Left lung (tissue), 10 donors: ENCODE data around the gene FSD2. TPM values are rescaled to one million over a fixed set of nuclear protein-coding genes. Genes with fewer than 3 reads are reported as not detected.
"Not testable (repeated sequence)": the region's sequence is repeated elsewhere in the genome, so short reads cannot be mapped to it uniquely, and the experiment has no call there.

Experiments
- ATAC-seq: fragments of 200-7000 bp; cut with Tn5 transposase; one replicate; pipeline ENCODE4 v1.9.1; 2020; ENCODE audit warnings: moderate library complexity
- DNase-seq, 4 donors: peaks; one replicate each; pipeline ENCODE4 v3.0.0-alpha.2; 2013 to 2020
- H3K27ac ChIP-seq, 2 donors: fragments of 200-600 bp; sonication (generic) in 1 of 2; one replicate each; pipeline versions ENCODE4 v1.5.0 to v1.8.0; 2020 to 2021
- H3K27me3 ChIP-seq, 2 donors: fragments of 200-600 bp; sonication (generic) in 1 of 2; one replicate each; pipeline versions ENCODE4 v1.5.0 to v1.8.0; 2020 to 2021
- H3K36me3 ChIP-seq, 2 donors: fragments of 200-600 bp; sonication (generic) in 1 of 2; one replicate each; pipeline versions ENCODE4 v1.5.0 to v1.8.0; 2020 to 2021
- H3K4me1 ChIP-seq, 2 donors: fragments of 200-600 bp; one replicate each; pipeline ENCODE4 v1.8.0; 2021
- H3K4me3 ChIP-seq, 2 donors: fragments of 200-600 bp; sonication (generic) in 1 of 2; one replicate each; pipeline versions ENCODE4 v1.5.0 to v1.8.0; 2020 to 2021; ENCODE audit warnings: mild to moderate bottlenecking in 1 of 2
- H3K9me3 ChIP-seq, 2 donors: fragments of 200-600 bp; sonication (generic) in 1 of 2; one replicate each; pipeline versions ENCODE4 v1.5.0 to v1.8.0; 2020 to 2021
- intact Hi-C, 2 donors: fragments of 100-400 bp; cut with DNase I; formaldehyde crosslinking; loops; one replicate each; pipeline versions ENCODE4 v1.11.2 to v1.14.2; 2022
- polyA plus RNA-seq, 6 donors: library from polyadenylated mRNA; unstranded; fragments of 120-200 nt; gene quantifications; one replicate each; pipeline ENCODE4 v1.2.1, GENCODE V29; 2013; ENCODE audit not compliant: insufficient read length in 6 of 6
- total RNA-seq, 2 donors: library from RNA; stranded (reverse); fragmentation: NEBNext Ultra II Directional; extraction: Animal tissue kit (Norgen Biotek cat#: 25700); gene quantifications; one replicate each; pipeline ENCODE4 v1.2.1, GENCODE V29; 2021
- TF ChIP-seq, protein P1 (sequence below), 2 donors: fragments of 200-600 bp; sonication (generic) in 1 of 2; IDR thresholded peaks; one replicate each; pipeline versions ENCODE4 v1.5.0 to v1.8.0; 2021; ENCODE audit warnings: antibody characterized with exemption in 2 of 2
- donor health status: DM: no; HTN: yes; CAD: no.
- donor health status: DM: no; HTN: no; CAD: no.

The FSD2 gene
- total and polyA plus RNA-seq, 8 donors = 0.11 to 1.3 (median 0.33) TPM; not detected in 1

DNA sequence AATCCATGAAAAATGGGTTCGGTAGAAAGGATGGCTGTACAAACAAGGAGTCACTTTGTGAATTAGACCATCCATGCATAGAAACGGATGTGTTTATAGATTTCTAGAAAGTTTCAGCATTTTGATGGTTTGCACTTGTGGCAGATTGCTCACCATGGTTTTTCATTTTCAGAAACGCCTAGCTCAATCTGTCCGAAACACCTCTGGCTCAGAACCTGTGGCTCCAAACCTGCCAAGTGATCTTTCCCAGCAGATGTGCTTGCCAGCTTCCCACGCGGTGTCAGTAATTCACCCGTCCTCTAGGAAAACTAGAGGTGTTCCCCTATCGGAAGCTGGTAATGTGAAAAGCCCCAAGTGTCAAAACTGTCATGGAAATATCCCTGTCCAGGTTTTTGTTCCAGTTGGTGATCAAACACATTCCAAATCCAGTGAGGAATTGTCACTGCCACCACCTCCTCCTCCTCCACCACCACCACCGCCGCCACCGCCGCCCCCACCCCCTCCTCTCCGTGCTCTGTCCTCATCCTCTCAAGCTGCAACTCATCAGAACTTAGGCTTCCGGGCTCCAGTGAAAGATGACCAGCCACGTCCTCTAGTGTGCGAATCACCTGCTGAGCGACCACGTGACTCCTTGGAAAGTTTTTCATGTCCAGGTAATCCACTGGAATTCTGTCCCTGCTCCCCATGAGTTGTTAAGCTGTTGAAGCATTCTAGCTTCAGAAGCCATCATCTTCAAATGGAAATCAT is 24.7 kb upstream of the FSD2 start:
- Histone ChIP-seq H3K27ac (no peak overlapping the region), H3K4me3 (no peak overlapping the region), H3K36me3 (peaks cover 3 to 100% of the 10 kb centered on the region in 2 donors), H3K4me1 (peaks cover 7 to 21% of the 10 kb centered on the region in 2 donors), H3K27me3 (no peaks in the 10 kb centered on the region), H3K9me3 (no peaks in the 10 kb centered on the region)
- TF ChIP-seq, protein P1, sequence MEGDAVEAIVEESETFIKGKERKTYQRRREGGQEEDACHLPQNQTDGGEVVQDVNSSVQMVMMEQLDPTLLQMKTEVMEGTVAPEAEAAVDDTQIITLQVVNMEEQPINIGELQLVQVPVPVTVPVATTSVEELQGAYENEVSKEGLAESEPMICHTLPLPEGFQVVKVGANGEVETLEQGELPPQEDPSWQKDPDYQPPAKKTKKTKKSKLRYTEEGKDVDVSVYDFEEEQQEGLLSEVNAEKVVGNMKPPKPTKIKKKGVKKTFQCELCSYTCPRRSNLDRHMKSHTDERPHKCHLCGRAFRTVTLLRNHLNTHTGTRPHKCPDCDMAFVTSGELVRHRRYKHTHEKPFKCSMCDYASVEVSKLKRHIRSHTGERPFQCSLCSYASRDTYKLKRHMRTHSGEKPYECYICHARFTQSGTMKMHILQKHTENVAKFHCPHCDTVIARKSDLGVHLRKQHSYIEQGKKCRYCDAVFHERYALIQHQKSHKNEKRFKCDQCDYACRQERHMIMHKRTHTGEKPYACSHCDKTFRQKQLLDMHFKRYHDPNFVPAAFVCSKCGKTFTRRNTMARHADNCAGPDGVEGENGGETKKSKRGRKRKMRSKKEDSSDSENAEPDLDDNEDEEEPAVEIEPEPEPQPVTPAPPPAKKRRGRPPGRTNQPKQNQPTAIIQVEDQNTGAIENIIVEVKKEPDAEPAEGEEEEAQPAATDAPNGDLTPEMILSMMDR (IDR thresholded peaks at IDR 0.05) = no peak
- ATAC-seq (no peak), DNase-seq (no peak)
- intact Hi-C loops = no loop called here

DNA sequence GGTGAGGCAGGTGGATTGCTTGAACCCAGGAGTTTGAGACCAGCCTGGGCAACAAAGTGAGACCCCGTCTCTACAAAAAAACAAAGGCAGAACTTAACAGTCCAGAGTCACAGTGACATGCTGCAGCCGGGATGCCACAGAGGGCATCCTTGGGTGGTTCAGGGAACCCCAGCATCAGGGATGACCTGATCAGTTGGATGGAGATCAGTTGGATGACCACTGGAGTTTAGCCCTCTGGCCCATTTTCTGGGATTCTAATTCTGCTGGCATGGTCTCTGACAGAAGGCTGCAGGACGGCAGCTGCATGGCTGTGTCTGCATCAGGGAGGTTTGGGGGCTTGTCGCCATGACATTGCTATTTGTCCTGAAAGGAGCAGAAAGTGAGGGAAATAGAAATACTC is 23.4 kb upstream of the FSD2 start:
- ATAC-seq (no peak), DNase-seq (no peak)
- Histone ChIP-seq H3K4me3 (no peak overlapping the region), H3K9me3 (no peaks in the 10 kb centered on the region), H3K36me3 (peaks cover 3 to 100% of the 10 kb centered on the region in 2 donors), H3K27me3 (no peaks in the 10 kb centered on the region), H3K4me1 (peaks cover 7 to 21% of the 10 kb centered on the region in 2 donors), H3K27ac (no peak overlapping the region)
- TF ChIP-seq, protein P1 (IDR thresholded peaks at IDR 0.05) = no peak
- intact Hi-C loops = no loop called here

DNA sequence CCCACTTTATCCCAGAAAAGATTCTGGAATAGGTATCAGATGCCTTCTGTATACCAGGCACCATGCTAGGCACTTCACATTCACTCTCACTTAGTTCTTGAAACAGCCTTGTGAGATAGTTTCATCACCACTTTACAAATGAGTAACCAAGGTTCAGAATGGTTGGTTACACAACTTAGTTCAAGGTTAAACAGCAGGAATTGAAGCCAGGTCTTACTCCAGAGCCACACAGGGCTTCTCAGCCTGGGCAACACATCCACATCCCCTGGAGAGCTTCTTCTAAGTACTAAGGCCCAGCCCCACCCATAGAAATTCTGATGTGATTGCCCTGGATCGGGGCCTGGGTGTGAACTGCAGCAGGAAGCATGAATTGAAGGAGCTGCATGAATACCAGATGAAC is 22.2 kb upstream of the FSD2 start:
- peaks cover 8 to 100% of the 10 kb centered on the region in 2 donors for H3K36me3 ChIP-seq
- no peaks in the 10 kb centered on the region for H3K9me3 ChIP-seq
- ATAC-seq (peak; percentile 16), DNase-seq (no peak)
- H3K4me3 ChIP-seq = no peak overlapping the region
- no peaks in the 10 kb centered on the region for H3K27me3 ChIP-seq
- no peak overlapping the region for H3K27ac ChIP-seq
- H3K4me1 ChIP-seq = peaks cover 7 to 20% of the 10 kb centered on the region in 2 donors
- TF ChIP-seq, protein P1 (IDR thresholded peaks at IDR 0.05) = no peak
- intact Hi-C loops = no loop called here

DNA sequence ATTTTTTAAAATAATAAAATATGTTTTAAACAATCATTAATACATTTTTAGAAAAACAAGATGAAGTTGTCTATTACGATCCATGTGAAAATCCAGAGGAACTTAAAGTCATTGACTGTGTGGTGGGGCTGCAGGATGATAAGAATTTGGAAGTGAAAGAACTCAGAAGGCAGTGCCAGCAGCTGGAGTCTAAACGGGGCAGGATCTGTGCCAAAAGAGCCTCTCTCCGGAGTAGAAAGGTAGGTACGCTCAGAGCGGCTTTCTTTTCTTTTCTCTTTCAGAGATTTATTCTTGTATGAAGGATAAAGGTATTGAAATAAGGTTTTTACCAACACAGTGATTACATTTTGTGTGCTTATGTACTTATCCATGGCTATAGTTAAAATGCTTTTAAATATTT is 17.2 kb upstream of the FSD2 start:
- TF ChIP-seq, protein P1 (IDR thresholded peaks at IDR 0.05) = no peak
- Histone ChIP-seq H3K9me3 (no peaks in the 10 kb centered on the region), H3K4me3 (no peak overlapping the region), H3K36me3 (peaks cover 8 to 100% of the 10 kb centered on the region in 2 donors), H3K27me3 (no peaks in the 10 kb centered on the region), H3K27ac (no peak overlapping the region), H3K4me1 (no peaks in the 10 kb centered on the region)
- intact Hi-C loops = no loop called here
- no peak for DNase-seq
- no peak for ATAC-seq

DNA sequence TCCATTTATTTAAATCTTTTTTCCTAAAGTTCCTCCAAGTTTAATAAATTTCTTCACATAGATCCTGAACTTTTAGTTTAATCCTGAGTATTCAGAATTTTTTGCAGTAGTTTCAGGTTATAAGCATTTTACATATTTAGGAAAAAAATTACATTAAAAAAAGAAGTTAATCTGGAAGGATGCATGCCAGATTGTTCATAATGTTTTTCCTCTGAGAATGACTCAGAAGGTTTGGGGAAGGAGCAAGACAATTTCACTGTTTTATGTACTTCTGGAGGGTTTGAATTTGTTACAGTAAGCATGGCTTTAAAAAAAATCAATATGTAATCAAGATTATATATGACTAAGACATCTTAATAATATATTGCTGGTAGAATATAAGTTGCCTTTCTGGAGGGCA is 16.0 kb upstream of the FSD2 start:
- peaks cover 8 to 100% of the 10 kb centered on the region in 2 donors for H3K36me3 ChIP-seq
- intact Hi-C loops, ATAC-seq: not testable (repeated sequence)

DNA sequence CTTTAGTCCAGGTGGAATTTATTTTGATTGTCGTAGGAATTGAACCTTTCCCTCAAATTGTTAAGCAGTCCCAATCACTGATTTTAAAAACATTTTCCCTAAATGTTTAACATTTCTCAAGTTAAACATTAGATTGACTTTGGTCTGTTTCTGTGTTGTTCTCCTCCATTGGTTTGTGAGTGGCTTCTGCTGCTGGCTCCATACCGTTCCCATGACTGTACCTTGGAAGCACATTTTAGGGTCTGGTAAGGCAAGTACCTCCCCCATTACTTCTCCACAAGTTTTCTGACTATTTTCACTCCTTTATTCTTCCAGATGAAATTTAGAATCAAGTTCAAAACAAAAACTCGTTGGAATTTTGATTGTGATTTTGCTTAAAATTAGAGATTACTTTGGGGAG is 15.5 kb upstream of the FSD2 start:
- H3K36me3 ChIP-seq = peaks cover 6 to 100% of the 10 kb centered on the region in 2 donors
- H3K27me3 ChIP-seq, intact Hi-C loops, H3K4me1 ChIP-seq, DNase-seq, H3K4me3 ChIP-seq, H3K9me3 ChIP-seq, ATAC-seq, H3K27ac ChIP-seq: not testable (repeated sequence)

More for the DNA sequence above, 16.0 kb upstream of the FSD2 start:
- H3K4me1 ChIP-seq, H3K9me3 ChIP-seq, H3K27me3 ChIP-seq, H3K4me3 ChIP-seq, DNase-seq, H3K27ac ChIP-seq: not testable (repeated sequence)
